SJSA1 (cell line): ENCODE measurements around the gene TPK1. TPM values are rescaled to one million over a fixed set of nuclear protein-coding genes. Genes with fewer than 3 reads are reported as not detected.

Source experiments
- DNase-seq, 2 experiments: peaks; one replicate each; pipeline ENCODE4 v3.0.0-alpha.2; 2015 to 2020; ENCODE audit warnings: low spot score in 2 of 2, low read depth in 1 of 2
- H3K27ac ChIP-seq: fragments of 250-450 bp; sonication (Bioruptor Pico); 2 replicates; pipeline ENCODE4 v1.5.1; 2020; ENCODE audit warnings: mild to moderate bottlenecking, moderate library complexity
- H3K27me3 ChIP-seq: fragments of 250-450 bp; sonication (Bioruptor Pico); replicated peaks from 2 replicates; pipeline ENCODE4 v1.5.1; 2020; ENCODE audit warnings: mild to moderate bottlenecking, moderate library complexity
- H3K36me3 ChIP-seq: fragments of 250-450 bp; sonication (Bioruptor Pico); 2 replicates; pipeline ENCODE4 v1.5.1; 2020; ENCODE audit warnings: mild to moderate bottlenecking
- H3K4me1 ChIP-seq: fragments of 250-450 bp; sonication (Bioruptor Pico); replicated peaks from 2 replicates; pipeline ENCODE4 v1.6.1; 2021; ENCODE audit warnings: mild to moderate bottlenecking
- H3K4me3 ChIP-seq: fragments of 250-450 bp; sonication (Bioruptor Pico); 2 replicates; pipeline ENCODE4 v1.5.1; 2020; ENCODE audit warnings: mild to moderate bottlenecking
- H3K9me3 ChIP-seq: fragments of 250-450 bp; sonication (Bioruptor Pico); replicated peaks from 2 replicates; pipeline ENCODE4 v1.5.1; 2020; ENCODE audit warnings: mild to moderate bottlenecking
- total RNA-seq: library from RNA; depleted of rRNA; stranded (reverse); fragments of >200 nt; shearing (Covaris generic); gene quantifications from 2 replicates; pipeline ENCODE4 v1.2.3, GENCODE V29; 2014

TPK1 gene
- total RNA-seq, 1 experiment from 2014 or later: 4.4 TPM

- H3K36me3 ChIP-seq: no peaks in the 10 kb centered on the region
- no peaks in the 10 kb centered on the region for H3K4me1 ChIP-seq
- no peak overlapping the region for H3K4me3 ChIP-seq
- DNase-seq: no peak
- H3K9me3 ChIP-seq: no peaks in the 10 kb centered on the region; the same call in 1 of the 2 replicates
- H3K27ac ChIP-seq: no peak overlapping the region
- H3K27me3 ChIP-seq: no peaks in the 10 kb centered on the region
Measured at GRCh38 chr7:144414815-144415214, 421.0 kb downstream of the TPK1 start.

GRCh38 chr7:144410441-144410840 lies 425.4 kb downstream of the TPK1 start:
- no peaks in the 10 kb centered on the region for H3K9me3 ChIP-seq

DNA sequence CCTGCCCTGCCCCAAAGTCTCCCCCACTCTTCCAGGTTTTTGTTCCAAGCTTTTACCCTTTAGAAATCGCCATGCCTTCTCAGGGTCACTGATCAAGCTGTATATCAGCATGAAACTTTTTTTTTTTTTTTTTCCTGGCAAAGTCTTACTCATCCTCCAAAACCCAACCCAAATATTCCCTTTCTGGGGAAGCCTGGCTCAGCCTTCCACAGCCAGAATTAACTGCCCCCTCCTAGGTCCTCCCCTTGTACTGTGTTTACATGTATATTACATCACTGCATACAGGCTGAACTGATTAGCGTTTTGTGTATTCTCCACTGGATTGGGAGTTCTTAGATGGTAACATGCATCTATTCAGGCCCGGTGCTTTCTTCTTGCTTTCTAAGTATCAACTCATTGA lies 427.7 kb downstream of the TPK1 start:
- no peaks in the 10 kb centered on the region for H3K4me1 ChIP-seq
- H3K9me3 ChIP-seq: no peaks in the 10 kb centered on the region
- DNase-seq: no peak
- no peak overlapping the region for H3K27ac ChIP-seq
- no peaks in the 10 kb centered on the region for H3K36me3 ChIP-seq
- H3K4me3 ChIP-seq: no peak overlapping the region
- H3K27me3 ChIP-seq: no peaks in the 10 kb centered on the region

More at GRCh38 chr7:144410441-144410840, 425.4 kb downstream of the TPK1 start:
- Histone ChIP-seq H3K4me1 (no peaks in the 10 kb centered on the region), H3K36me3 (no peaks in the 10 kb centered on the region), H3K4me3 (no peak overlapping the region), H3K27me3 (no peaks in the 10 kb centered on the region), H3K27ac (no peak overlapping the region)
- DNase-seq: no peak

GRCh38 chr7:144407266-144407931 lies 428.5 kb downstream of the TPK1 start:
- Histone ChIP-seq H3K27ac (no peak overlapping the region), H3K4me1 (no peaks in the 10 kb centered on the region), H3K4me3 (no peak overlapping the region), H3K9me3 (no peaks in the 10 kb centered on the region), H3K36me3 (no peaks in the 10 kb centered on the region), H3K27me3 (no peaks in the 10 kb centered on the region)
- no peak for DNase-seq

DNA sequence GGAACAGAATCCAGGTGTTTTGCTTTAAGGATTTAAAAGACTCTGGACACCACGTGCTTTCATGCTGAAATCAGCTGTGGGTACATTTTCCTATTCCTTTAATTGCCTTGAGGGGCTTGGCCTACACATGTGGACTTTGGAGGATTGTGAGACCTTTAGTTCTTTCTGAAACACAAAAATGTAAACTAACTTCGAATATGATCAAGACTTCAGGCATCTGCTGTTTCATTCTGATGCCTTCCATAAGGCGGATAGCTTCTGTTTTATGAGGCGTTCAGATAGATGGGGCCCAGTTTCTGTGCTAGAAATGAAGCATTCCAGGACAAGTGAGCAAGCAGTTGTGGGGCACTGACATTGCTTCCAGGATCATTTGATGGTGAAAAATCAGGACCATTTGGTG lies 430.9 kb downstream of the TPK1 start:
- no peaks in the 10 kb centered on the region for H3K27me3 ChIP-seq
- no peak for DNase-seq
- H3K9me3 ChIP-seq: no peaks in the 10 kb centered on the region
- H3K36me3 ChIP-seq: no peaks in the 10 kb centered on the region
- H3K27ac ChIP-seq: no peak overlapping the region
- no peaks in the 10 kb centered on the region for H3K4me1 ChIP-seq
- no peak overlapping the region for H3K4me3 ChIP-seq

DNA sequence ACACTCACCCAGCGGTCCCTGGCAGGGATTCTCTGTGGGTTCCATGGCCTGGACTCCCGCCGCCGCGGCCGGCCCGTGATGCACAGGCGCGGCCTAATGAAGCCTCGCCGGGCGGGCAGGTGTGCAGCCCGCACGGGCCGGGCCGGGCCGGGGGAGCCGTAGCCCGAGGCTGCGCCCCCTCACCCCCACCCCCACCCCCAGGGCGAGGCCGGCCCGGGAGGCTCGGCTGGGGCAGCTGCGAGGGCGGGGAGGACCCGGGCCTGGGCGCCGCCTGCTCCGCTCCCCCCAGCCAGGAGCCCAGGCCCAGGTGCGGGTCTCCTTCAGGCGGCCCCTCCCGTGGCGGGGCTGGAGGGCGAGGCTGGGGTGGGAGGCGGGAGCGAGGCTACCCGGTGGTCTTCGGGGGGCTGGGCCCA lies 432.2 kb downstream of the TPK1 start, which contains the start of gene NOBOX:
NOBOX (minus strand) TSS at position 45 of the 413 bp plus-strand sequence.
- Histone ChIP-seq H3K36me3 (no peaks in the 10 kb centered on the region), H3K27me3 (no peaks in the 10 kb centered on the region)

DNA sequence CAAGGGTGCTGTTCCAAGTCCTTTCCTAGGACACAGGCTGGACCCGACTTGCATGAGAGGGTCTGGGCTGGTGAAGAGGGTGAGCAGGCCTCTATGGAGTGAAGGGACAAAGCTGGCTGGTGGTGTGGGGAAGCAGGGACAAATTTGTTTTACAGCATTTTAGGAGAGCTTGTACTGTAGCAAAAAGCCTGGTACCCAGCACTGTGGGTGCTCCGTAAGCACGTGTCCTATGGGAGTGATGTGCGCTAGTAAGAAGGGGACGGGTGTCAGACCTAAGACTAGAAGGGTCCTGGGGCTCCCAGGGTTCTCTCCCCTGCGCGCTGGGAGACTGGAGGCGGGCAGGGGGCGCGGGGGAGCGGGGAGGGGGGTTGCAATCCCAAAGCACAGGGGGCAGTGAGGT lies 432.8 kb downstream of the TPK1 start:
- DNase-seq: no peak
- Histone ChIP-seq H3K36me3 (no peaks in the 10 kb centered on the region), H3K4me1 (no peaks in the 10 kb centered on the region), H3K27me3 (no peaks in the 10 kb centered on the region), H3K4me3 (no peak overlapping the region), H3K9me3 (no peaks in the 10 kb centered on the region), H3K27ac (no peak overlapping the region)

More for the DNA sequence above, 432.2 kb downstream of the TPK1 start, which contains the start of gene NOBOX:
- no peak within 1 kb of the TSS for H3K4me3 ChIP-seq
- no peak within 1 kb of the TSS for H3K27ac ChIP-seq
- H3K4me1 ChIP-seq: no peaks in the 10 kb centered on the region
- no peak for DNase-seq
- no peaks in the 10 kb centered on the region for H3K9me3 ChIP-seq
